ENCODE measurements around the gene DIPK1A.

- TF ChIP-seq CTCF (IDR thresholded peaks at IDR 0.05 in 8 of 11, conservative IDR thresholded peaks at IDR 0.05 in 3 of 11) (no peak), POLR2A (IDR thresholded peaks at IDR 0.05) (no peak), POLR2AphosphoS5 (IDR thresholded peaks at IDR 0.05) (no peak)
Observed at GRCh38 chr1:92958203-92958970, 2.9 kb downstream of the DIPK1A start.

Data from spleen (tissue), 7 donors.